Left colon (tissue), 2 donors: Measurements from ENCODE around the gene ZNF514. TPM values are rescaled to one million over a fixed set of nuclear protein-coding genes. Genes with fewer than 3 reads are reported as not detected.
"Not testable (repeated sequence)": the region's sequence is repeated elsewhere in the genome, so short reads cannot be mapped to it uniquely, and the experiment has no call there.

Experiments
- ATAC-seq: fragments of 200-7000 bp; cut with Tn5 transposase; one replicate; pipeline ENCODE4 v1.9.1; 2020; ENCODE audit warnings: mild to moderate bottlenecking, moderate library complexity
- DNase-seq, 2 donors: peaks; one replicate each; pipeline ENCODE4 v3.0.0-alpha.2; 2020
- intact Hi-C, 2 donors: fragments of 100-400 bp; cut with DNase I in 1 of 2; cut with micrococcal nuclease in 1 of 2; formaldehyde crosslinking; loops; one replicate each; pipeline versions ENCODE4 v1.11.2 to v1.14.0; 2022; cut with DNase I, micrococcal nuclease
- long read RNA-seq: library from polyadenylated mRNA; unstranded; transcript quantifications from one replicate; pipeline ENCODE4 v2.0.0, GENCODE V29; 2021
- total RNA-seq, 2 donors: library from RNA; stranded (reverse); fragmentation: NEBNext Ultra II Directional; extraction: Animal tissue kit (Norgen Biotek cat#: 25700); gene quantifications; one replicate each; pipeline ENCODE4 v1.2.1, GENCODE V29; 2021
- donor health status: DM: no; HTN: no; CAD: no.
- donor health status: DM: yes; HTN: yes; CAD: no.

ZNF514 gene
- 10 to 100 TPM; 17.4 to 18.6 TPM for total RNA-seq
- long read RNA-seq, partial matches to known transcripts: 4 of 14 reads
- long read RNA-seq, other reads (novel, unspliced or antisense): 8 of 14 reads

- ATAC-seq: peak; percentile 87
- peak; percentile 78 to 87 for DNase-seq
- intact Hi-C loops: loop anchor here in 1 of 2 donors (5.0 kb wide), 1 partner anchor 38 kb away; the partner anchor contains the start of gene MRPS5
These were observed at the start of gene ZNF514 for GRCh38 chr2:95159690-95160449. Gene ZNF514, minus strand, starts transcription at chr2:95159848. Its CDS starts 6,595 bp downstream, at chr2:95153253.

- intact Hi-C loops: no loop called here
- no peak for ATAC-seq
- DNase-seq: no peak
These were observed 48.5 kb upstream of the ZNF514 start for GRCh38 chr2:95208106-95208505.

GRCh38 chr2:95207111-95207961 lies 47.7 kb upstream of the ZNF514 start, which contains the start of gene ZNF892:
Gene ZNF892, plus strand, starts transcription at chr2:95207521. Its CDS starts 295 bp downstream, at chr2:95207816.
- peak; percentile 91 to 94 for DNase-seq
- ATAC-seq: peak; percentile 97
- intact Hi-C loops: no loop called here

- DNase-seq (no peak), ATAC-seq (no peak)
- intact Hi-C loops: no loop called here
These were observed 46.4 kb upstream of the ZNF514 start for GRCh38 chr2:95206096-95206495.

GRCh38 chr2:95204396-95204795 lies 44.7 kb upstream of the ZNF514 start:
- DNase-seq (no peak), ATAC-seq (no peak)
- intact Hi-C loops: no loop called here

GRCh38 chr2:95203911-95204310 lies 44.3 kb upstream of the ZNF514 start:
- ATAC-seq (no peak), DNase-seq (no peak)
- intact Hi-C loops: no loop called here

GRCh38 chr2:95192956-95193355 lies 33.3 kb upstream of the ZNF514 start:
- peak; percentile 44 to 68 for DNase-seq
- ATAC-seq, intact Hi-C loops: not testable (repeated sequence)

- ATAC-seq: no peak
- intact Hi-C loops: no loop called here
- DNase-seq: no peak
These were observed 26.3 kb upstream of the ZNF514 start for GRCh38 chr2:95185973-95186372.

GRCh38 chr2:95185197-95185596 lies 25.5 kb upstream of the ZNF514 start:
- ATAC-seq (no peak), DNase-seq (no peak)
- intact Hi-C loops: no loop called here

- DNase-seq (no peak), ATAC-seq (no peak)
- intact Hi-C loops: no loop called here
These were observed 22.1 kb upstream of the ZNF514 start for GRCh38 chr2:95181774-95182173.

- ATAC-seq (peak; percentile 79), DNase-seq (peak in 1 of 2 donors; percentile 28)
- intact Hi-C loops: no loop called here
These were observed 19.8 kb upstream of the ZNF514 start for GRCh38 chr2:95179451-95179850.

GRCh38 chr2:95174031-95174542 lies 14.4 kb upstream of the ZNF514 start:
- intact Hi-C loops: no loop called here
- ATAC-seq (no peak), DNase-seq (no peak)

- intact Hi-C loops: no loop called here
- ATAC-seq (no peak), DNase-seq (no peak)
These were observed 12.3 kb upstream of the ZNF514 start for GRCh38 chr2:95171902-95172301.

- DNase-seq (no peak), ATAC-seq (peak; percentile 23)
- intact Hi-C loops: no loop called here
These were observed 6.6 kb upstream of the ZNF514 start for GRCh38 chr2:95166065-95166763.

- DNase-seq (peak; percentile 98 to 99), ATAC-seq (peak; percentile 97)
- intact Hi-C loops: no loop called here
These were observed 5.9 kb upstream of the ZNF514 start, which contains the start of gene ZNF2 for GRCh38 chr2:95165371-95166064. Gene ZNF2, plus strand, starts transcription at chr2:95165809. Its CDS starts 10,418 bp downstream, at chr2:95176227.

GRCh38 chr2:95165030-95165370 lies 5.4 kb upstream of the ZNF514 start:
- intact Hi-C loops: no loop called here
- peak; percentile 39 for ATAC-seq
- no peak for DNase-seq

GRCh38 chr2:95158891-95159619 lies 593 bp downstream of the ZNF514 start:
- intact Hi-C loops: loop anchor here in 1 of 2 donors (5.0 kb wide), 1 partner anchor 37 kb away; the partner anchor contains the start of gene MRPS5
- ATAC-seq: peak; percentile 67
- peak; percentile 55 to 60 for DNase-seq
